H1 (cell line): ENCODE results near the gene CREBBP.

ENCODE experiments used
- ASH2L ChIP-seq: fragments of 200-600, 300-600 bp; sonication (generic); IDR thresholded peaks from one replicate; pipeline ENCODE4 v1.7.1; 2017; ENCODE audit warnings: low read length
- ATF2 ChIP-seq: IDR thresholded peaks from 2 replicates; pipeline ENCODE4 v1.6.1; 2012; ENCODE audit warnings: low read length, inconsistent platforms
- BCL11A ChIP-seq, 2 experiments: IDR thresholded peaks; one replicate each; pipeline ENCODE4 v1.6.1; 2011; ENCODE audit warnings: low read depth in 2 of 2, low read length in 2 of 2, mild to moderate bottlenecking in 2 of 2
- CTCF ChIP-seq, 3 experiments: IDR thresholded peaks; 1 replicate in 2 of 3; 2 replicates in 1 of 3; pipeline versions ENCODE4 v1.5.1 to v1.6.1; 2011; ENCODE audit warnings: low read length in 3 of 3, mild to moderate bottlenecking in 3 of 3, inconsistent platforms in 2 of 3, low read depth in 1 of 3, moderate library complexity in 1 of 3; ENCODE audit not compliant: insufficient read depth in 1 of 3; ENCODE audit errors: control extremely low read depth in 1 of 3
- EZH2 ChIP-seq: fragments of 200-600 bp; sonication (generic); IDR thresholded peaks from 2 replicates; pipeline ENCODE4 v1.7.1; 2012; ENCODE audit warnings: low read depth, mild to moderate bottlenecking, moderate library complexity, low read length, inconsistent platforms; ENCODE audit not compliant: severe bottlenecking
- FOSL1 ChIP-seq: IDR thresholded peaks from 2 replicates; pipeline ENCODE4 v1.6.1; 2011; ENCODE audit warnings: mild to moderate bottlenecking, low read depth, low read length, moderate library complexity; ENCODE audit not compliant: insufficient read depth
- GABPA ChIP-seq: IDR thresholded peaks from 2 replicates; pipeline ENCODE4 v1.6.1; 2011; ENCODE audit warnings: mild to moderate bottlenecking, low read length, moderate library complexity, borderline replicate concordance; ENCODE audit not compliant: insufficient read depth
- POLR2A ChIP-seq, 2 experiments: IDR thresholded peaks; 1 replicate in 1 of 2; 2 replicates in 1 of 2; pipeline ENCODE4 v1.6.1; 2011; ENCODE audit warnings: low read depth in 2 of 2, low read length in 2 of 2, mild to moderate bottlenecking in 2 of 2; ENCODE audit errors: control extremely low read depth in 1 of 2
- SP2 ChIP-seq: IDR thresholded peaks from 2 replicates; pipeline ENCODE4 v1.6.1; 2012; ENCODE audit warnings: mild to moderate bottlenecking, low read length, inconsistent platforms
- TAF1 ChIP-seq: IDR thresholded peaks from 2 replicates; pipeline ENCODE4 v1.6.1; 2011; ENCODE audit warnings: mild to moderate bottlenecking, low read depth, low read length

- TF ChIP-seq CTCF (IDR thresholded peaks at IDR 0.05; ENCODE audit: control extremely low read depth in 1 of 3, insufficient read depth in 1 of 3, low read depth in 1 of 3, low read length in 3 of 3): no peak
- no peak for TF ChIP-seq TAF1
- TF ChIP-seq BCL11A (IDR thresholded peaks at IDR 0.05; ENCODE audit: low read depth in 2 of 2, low read length in 2 of 2): no peak
- TF ChIP-seq ATF2: no peak
- no peak for TF ChIP-seq ASH2L
- TF ChIP-seq SP2: no peak
- TF ChIP-seq EZH2: no peak
- TF ChIP-seq FOSL1: no peak
- no peak for TF ChIP-seq POLR2A (IDR thresholded peaks at IDR 0.05; ENCODE audit: control extremely low read depth in 1 of 2, low read depth in 2 of 2, low read length in 2 of 2)
- no peak for TF ChIP-seq GABPA
These were observed 56.3 kb downstream of the CREBBP start for GRCh38 chr16:3824121-3824795.
